ENCODE results near the gene FGL2.
A peak's percentile ranks its signal among the peaks of the same experiment; 100 is the strongest.

DNA sequence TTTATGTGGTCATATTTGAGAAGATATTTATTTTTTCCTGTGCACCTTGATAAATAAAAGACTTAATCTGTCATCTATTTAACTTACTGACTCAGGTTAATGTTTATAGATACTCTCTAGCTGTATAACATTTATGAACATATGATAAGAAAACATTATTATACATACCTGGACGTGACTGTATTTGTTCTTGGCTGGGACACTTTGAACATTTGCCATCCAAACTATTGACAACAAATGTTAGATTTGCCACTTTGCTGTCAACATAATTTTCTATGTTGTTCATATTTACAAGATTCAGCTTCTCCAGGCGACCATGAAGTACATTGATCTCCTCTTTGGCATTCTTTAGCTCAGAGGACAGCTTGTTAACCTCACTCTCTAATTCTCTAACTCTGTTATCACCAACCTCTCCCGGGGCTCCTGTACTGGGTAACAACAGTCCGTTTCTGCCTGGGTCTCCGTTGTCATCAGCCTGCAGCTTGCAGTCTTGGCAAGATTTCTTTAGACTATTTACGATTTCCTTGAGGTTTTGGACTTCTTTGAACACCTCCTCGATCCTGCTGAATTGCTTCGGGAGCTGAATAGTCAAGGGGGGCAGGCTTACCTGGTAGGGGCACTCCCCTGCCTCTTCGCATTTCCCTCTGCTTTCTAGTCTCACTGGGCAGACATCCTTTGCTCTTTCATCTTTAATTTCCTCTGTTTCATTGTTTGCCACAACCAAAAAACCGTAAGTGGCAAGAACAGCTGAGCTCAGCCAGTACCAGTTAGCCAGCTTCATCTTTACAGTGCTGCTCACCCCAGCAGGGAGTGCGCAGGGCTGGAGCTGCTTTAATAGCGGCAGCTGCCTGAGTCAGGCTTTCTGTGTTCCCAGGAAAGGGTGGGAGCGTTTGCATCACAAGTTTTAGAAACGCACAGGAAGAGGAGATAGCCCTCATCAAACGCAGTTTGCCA is at the start of gene FGL2:
- peak in 2 of 4 donors; percentile 48 to 60 for TF ChIP-seq POLR2A (IDR thresholded peaks at IDR 0.05)
- TF ChIP-seq, protein P1, sequence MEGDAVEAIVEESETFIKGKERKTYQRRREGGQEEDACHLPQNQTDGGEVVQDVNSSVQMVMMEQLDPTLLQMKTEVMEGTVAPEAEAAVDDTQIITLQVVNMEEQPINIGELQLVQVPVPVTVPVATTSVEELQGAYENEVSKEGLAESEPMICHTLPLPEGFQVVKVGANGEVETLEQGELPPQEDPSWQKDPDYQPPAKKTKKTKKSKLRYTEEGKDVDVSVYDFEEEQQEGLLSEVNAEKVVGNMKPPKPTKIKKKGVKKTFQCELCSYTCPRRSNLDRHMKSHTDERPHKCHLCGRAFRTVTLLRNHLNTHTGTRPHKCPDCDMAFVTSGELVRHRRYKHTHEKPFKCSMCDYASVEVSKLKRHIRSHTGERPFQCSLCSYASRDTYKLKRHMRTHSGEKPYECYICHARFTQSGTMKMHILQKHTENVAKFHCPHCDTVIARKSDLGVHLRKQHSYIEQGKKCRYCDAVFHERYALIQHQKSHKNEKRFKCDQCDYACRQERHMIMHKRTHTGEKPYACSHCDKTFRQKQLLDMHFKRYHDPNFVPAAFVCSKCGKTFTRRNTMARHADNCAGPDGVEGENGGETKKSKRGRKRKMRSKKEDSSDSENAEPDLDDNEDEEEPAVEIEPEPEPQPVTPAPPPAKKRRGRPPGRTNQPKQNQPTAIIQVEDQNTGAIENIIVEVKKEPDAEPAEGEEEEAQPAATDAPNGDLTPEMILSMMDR (IDR thresholded peaks at IDR 0.05) = no peak

Data from esophagus squamous epithelium (tissue), 4 donors.